ENCODE data around the gene TTLL3.
A peak's percentile ranks its signal among the peaks of the same experiment; 100 is the strongest.

TTLL3 gene

DNA sequence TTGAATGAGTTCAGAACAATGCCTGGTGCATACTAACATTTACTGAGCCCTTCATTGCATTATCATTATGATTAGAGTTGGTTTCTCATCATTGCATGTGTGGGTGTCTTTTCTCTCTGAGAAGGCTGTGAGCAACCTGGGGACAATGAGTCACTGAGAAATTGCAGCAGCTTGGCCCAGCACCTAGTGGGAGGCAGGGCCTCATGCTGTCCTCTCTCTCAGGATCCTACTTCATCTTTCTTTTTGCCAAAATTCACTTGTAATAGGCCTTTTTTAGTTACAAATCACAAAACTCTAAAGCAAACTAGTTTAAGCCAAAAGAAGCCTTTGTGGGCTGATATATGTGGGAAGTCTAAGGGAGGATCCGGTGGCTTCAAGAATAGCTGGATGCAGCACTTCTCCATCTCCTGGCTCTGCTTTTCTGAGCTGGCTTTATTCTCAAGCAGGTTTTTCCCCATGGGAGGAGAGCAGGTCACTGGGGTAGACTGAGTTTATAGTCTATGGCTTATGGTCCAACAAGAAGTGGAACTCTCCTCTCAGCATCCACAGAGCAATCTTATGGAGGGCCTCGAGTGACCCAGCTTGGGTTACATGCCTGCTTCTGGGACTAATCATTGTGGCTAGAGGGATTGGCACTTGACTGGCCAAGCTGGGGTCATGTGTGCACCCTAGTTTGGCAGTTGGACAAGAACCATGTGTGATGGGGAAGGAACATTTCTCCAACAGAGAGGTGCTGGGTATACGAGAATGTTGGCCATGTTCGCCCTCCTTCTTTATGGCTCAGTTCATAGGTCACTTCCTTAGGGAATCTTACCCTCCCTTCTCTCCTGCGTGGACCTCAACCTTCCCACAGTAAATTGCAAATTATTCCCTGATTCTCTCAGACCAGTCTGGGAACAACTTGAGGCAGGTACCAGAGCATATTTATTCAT lies 31.7 kb upstream of the TTLL3 start:
- peak; percentile 34 for DNase-seq (ENCODE audit: extremely low read depth, low read depth)
- TF ChIP-seq, protein P1, sequence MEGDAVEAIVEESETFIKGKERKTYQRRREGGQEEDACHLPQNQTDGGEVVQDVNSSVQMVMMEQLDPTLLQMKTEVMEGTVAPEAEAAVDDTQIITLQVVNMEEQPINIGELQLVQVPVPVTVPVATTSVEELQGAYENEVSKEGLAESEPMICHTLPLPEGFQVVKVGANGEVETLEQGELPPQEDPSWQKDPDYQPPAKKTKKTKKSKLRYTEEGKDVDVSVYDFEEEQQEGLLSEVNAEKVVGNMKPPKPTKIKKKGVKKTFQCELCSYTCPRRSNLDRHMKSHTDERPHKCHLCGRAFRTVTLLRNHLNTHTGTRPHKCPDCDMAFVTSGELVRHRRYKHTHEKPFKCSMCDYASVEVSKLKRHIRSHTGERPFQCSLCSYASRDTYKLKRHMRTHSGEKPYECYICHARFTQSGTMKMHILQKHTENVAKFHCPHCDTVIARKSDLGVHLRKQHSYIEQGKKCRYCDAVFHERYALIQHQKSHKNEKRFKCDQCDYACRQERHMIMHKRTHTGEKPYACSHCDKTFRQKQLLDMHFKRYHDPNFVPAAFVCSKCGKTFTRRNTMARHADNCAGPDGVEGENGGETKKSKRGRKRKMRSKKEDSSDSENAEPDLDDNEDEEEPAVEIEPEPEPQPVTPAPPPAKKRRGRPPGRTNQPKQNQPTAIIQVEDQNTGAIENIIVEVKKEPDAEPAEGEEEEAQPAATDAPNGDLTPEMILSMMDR (IDR thresholded peaks at IDR 0.05; ENCODE audit: low read depth, low read length) = no peak

DNA sequence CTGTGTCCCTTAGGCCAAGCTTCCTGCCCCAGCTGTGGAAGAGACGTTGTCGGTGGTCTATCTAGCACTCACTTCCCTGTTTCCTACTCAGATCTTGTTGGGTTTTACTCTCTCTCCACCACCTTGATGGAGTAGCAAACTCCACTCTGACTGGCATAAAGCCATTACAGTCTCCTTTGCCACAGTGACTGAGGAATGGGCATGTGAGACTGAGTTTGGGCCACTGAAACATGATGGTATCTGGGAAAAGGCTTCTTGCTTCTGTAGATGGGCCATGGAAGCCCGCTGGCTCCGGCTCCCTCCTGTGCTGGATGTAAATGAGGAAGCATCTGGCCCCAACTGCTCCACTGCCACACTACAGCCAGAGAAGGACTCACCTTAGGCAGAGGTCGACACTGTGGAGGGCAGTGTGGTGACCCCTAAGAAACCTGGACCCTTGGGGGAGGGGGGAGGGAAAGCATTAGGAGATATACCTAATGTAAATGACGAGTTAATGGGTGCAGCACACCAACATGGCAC lies 30.9 kb upstream of the TTLL3 start:
- TF ChIP-seq, protein P1 (IDR thresholded peaks at IDR 0.05; ENCODE audit: low read depth, low read length) = no peak
- DNase-seq (ENCODE audit: extremely low read depth, low read depth) = no peak

DNA sequence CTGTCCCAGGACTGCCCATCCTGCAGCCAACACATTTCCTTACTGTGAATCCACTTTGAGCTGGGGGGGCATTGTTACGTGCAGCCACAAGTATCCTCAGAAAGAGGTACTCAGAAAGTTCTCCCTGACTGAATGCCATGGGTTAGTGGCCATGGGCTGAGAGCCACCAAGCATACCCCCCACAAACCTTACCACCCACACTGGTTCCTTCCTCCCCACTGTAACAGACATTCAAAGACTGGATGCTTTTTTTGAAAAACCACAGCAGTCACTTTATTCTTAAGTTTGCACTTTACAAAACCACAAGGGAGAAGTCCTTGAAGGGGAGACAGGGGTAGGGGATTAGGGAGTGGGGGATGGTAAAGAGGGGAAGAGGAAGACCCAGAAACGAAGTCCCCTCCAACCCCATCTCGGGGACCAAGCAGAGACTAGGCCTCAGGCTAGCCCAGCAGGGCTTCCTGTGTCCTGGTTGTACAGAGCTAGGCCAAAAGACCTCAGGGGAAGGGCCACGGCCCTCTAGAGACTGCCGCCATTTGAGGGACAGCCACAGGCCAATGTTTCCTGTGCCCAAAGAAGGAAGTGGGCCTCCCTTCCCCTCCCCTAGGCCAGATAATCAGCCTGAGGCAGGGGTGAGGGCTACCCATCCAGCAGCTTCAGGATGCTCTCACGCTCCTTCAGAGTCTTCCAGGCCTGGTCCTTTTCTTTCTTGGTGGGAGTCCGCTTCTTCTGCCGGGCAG lies 30.2 kb upstream of the TTLL3 start:
- DNase-seq (ENCODE audit: extremely low read depth, low read depth) = no peak
- TF ChIP-seq, protein P1 (IDR thresholded peaks at IDR 0.05; ENCODE audit: low read depth, low read length) = no peak

DNA sequence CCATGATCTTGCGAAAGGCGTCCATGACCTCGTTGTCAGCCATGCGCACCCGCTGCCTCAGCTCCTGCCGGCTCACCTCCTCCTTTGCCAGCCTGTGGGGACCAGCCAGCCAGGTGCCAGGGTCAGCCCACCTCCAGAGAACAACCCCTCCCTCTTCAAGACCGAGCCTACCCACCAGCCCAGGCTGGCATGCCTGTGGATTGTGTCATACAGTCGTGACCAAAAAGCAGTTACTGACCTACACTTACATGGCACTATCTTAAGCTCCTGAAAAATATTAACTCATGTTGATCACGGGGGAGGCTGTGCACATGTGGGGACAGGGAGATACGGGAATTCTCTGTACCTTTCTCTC lies 29.6 kb upstream of the TTLL3 start:
- DNase-seq (ENCODE audit: extremely low read depth, low read depth) = no peak
- TF ChIP-seq, protein P1 (IDR thresholded peaks at IDR 0.05; ENCODE audit: low read depth, low read length) = no peak

DNA sequence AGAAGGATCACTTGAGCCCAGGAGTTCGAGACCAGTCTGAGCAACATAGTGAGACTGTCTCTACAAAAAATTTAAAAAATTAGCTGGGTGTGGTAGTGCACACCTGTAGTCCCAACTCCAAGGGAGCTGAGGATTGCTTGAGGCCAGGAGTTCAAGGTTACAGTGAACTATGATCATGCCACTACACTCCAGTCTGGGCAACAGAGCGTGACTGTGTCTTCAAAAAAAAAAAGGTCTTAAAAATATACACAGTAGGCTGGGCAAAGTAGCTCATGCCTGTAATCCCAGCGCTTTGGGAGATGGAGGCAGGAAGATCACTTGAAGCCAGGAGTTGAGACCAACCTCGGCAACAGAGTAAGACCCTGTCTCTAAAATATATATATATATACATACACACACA lies 29.2 kb upstream of the TTLL3 start:
- TF ChIP-seq, protein P1 (IDR thresholded peaks at IDR 0.05; ENCODE audit: low read depth, low read length) = no peak
- no peak for DNase-seq (ENCODE audit: extremely low read depth, low read depth)

DNA sequence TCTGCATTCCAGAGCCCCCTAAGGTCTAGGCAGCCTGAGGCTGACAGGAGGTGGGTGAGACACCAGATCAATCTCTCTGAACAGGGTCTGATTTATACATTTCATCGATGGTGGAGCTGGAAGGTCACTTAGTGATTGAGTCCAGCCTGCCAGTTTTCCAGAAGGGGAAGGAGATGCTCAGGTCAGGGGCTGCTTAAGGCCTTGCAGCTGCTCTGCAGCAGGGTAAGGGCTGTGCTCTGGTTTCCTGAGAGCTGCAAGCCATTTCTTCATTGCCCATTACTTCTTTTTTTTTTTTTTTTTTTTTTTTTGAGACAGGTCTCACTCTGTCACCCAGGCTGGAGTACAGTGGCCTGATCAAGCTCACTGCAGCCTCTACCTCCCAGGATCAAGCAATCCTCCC lies 28.5 kb upstream of the TTLL3 start:
- DNase-seq (ENCODE audit: extremely low read depth, low read depth) = no peak
- TF ChIP-seq, protein P1 (IDR thresholded peaks at IDR 0.05; ENCODE audit: low read depth, low read length) = no peak
